MM.1S (cell line): ENCODE data around the gene CMTM2.

Source experiments
- EZH2 ChIP-seq: fragments of 300-600 bp; sonication (generic); optimal IDR thresholded peaks from 2 replicates; pipeline ENCODE3; 2017; ENCODE audit warnings: low read depth, mild to moderate bottlenecking, antibody characterized with exemption, low read length, mixed read lengths
- EZH2phosphoT487 ChIP-seq: fragments of 300-600 bp; sonication (generic); IDR thresholded peaks from 2 replicates; pipeline ENCODE4 v1.6.1; 2018; ENCODE audit warnings: antibody characterized with exemption, low read length
- TF ChIP-seq, protein P1 (sequence below): fragments of 300-600 bp; sonication (generic); IDR thresholded peaks from 2 replicates; pipeline ENCODE4 v1.5.1; 2016; ENCODE audit warnings: antibody characterized with exemption, low read length, mixed read lengths

DNA sequence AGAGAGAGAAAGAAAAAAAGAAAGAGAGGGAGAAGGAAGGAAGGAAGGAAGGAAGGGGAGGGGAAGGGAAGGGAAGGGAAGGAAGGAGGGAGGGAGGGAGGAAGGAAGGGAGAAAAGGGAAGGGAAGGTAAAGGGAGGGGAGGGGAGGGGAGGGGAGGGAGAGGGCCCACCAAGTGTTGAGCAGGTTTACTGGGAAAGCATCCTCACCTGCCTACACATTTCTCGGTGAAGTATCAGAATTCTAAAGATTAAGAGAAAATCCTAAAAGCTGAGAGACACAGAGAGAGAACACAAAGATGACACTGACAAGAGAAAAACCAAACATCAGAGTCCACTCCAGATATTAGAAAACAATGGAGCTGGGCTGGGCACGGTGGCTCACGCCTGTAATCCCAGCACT lies 13.0 kb downstream of the CMTM2 start:
- TF ChIP-seq EZH2 = no peak
- TF ChIP-seq, protein P1, sequence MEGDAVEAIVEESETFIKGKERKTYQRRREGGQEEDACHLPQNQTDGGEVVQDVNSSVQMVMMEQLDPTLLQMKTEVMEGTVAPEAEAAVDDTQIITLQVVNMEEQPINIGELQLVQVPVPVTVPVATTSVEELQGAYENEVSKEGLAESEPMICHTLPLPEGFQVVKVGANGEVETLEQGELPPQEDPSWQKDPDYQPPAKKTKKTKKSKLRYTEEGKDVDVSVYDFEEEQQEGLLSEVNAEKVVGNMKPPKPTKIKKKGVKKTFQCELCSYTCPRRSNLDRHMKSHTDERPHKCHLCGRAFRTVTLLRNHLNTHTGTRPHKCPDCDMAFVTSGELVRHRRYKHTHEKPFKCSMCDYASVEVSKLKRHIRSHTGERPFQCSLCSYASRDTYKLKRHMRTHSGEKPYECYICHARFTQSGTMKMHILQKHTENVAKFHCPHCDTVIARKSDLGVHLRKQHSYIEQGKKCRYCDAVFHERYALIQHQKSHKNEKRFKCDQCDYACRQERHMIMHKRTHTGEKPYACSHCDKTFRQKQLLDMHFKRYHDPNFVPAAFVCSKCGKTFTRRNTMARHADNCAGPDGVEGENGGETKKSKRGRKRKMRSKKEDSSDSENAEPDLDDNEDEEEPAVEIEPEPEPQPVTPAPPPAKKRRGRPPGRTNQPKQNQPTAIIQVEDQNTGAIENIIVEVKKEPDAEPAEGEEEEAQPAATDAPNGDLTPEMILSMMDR = no peak
- TF ChIP-seq EZH2phosphoT487 = no peak
